Kidney (tissue), 14 donors: ENCODE measurements around the gene PARVG. TPM values are rescaled to one million over a fixed set of nuclear protein-coding genes. Genes with fewer than 3 reads are reported as not detected.

Experiments used
- DNase-seq, 5 donors: peaks; one replicate each; pipeline ENCODE4 v3.0.0-alpha.2; 2013 to 2020
- FAIRE-seq: peaks from 2 replicates; lab custom pipeline; 2012; peaks lifted over from hg19 to GRCh38; lab: Jason Lieb, UNC
- H3K27ac ChIP-seq, 2 donors: one replicate each; pipeline ENCODE4 v1.7.0; 2013; ENCODE audit warnings: low read depth in 2 of 2, low read length in 2 of 2, inconsistent platforms in 1 of 2
- H3K27me3 ChIP-seq: one replicate; pipeline ENCODE4 v1.7.1; 2013; ENCODE audit warnings: low read length, inconsistent platforms; ENCODE audit not compliant: control insufficient read depth, insufficient read depth
- H3K36me3 ChIP-seq, 3 donors: one replicate each; pipeline versions ENCODE4 v1.7.0 to v1.7.1; 2013; ENCODE audit warnings: low read length in 3 of 3, control low read depth in 1 of 3, inconsistent platforms in 1 of 3; ENCODE audit not compliant: insufficient read depth in 3 of 3, control insufficient read depth in 2 of 3
- H3K4me1 ChIP-seq, 3 donors: one replicate each; pipeline versions ENCODE4 v1.7.0 to v1.7.1; 2013; ENCODE audit warnings: low read length in 3 of 3, inconsistent platforms in 1 of 3, low read depth in 1 of 3; ENCODE audit not compliant: control insufficient read depth in 2 of 3, insufficient read depth in 2 of 3
- H3K4me3 ChIP-seq, 3 donors: one replicate each; pipeline versions ENCODE4 v1.7.0 to v1.8.1; 2013; ENCODE audit warnings: low read length in 3 of 3, control low read depth in 1 of 3, inconsistent platforms in 1 of 3
- H3K9ac ChIP-seq, 3 donors: one replicate each; pipeline versions ENCODE4 v1.7.0 to v1.7.1; 2013; ENCODE audit warnings: low read length in 3 of 3, control low read depth in 1 of 3, inconsistent platforms in 1 of 3
- H3K9me3 ChIP-seq, 3 donors: one replicate each; pipeline versions ENCODE4 v1.7.0 to v1.7.1; 2013; ENCODE audit warnings: low read length in 3 of 3, control low read depth in 1 of 3, inconsistent platforms in 1 of 3; ENCODE audit not compliant: control insufficient read depth in 2 of 3, insufficient read depth in 1 of 3
- CTCF ChIP-seq: IDR thresholded peaks from 3 replicates; pipeline ENCODE4 v1.5.1; 2012; ENCODE audit warnings: mild to moderate bottlenecking, moderate library complexity, borderline replicate concordance; ENCODE audit not compliant: insufficient read depth; ENCODE audit errors: extremely low read depth
- intact Hi-C: fragments of 100-400 bp; cut with DNase I; formaldehyde crosslinking; loops from one replicate; pipeline ENCODE4 v1.11.1; 2022
- polyA plus RNA-seq: library from polyadenylated mRNA; stranded (reverse); fragments of 350-450 nt; fragmentation: Illumina TruSeq; extraction: RNeasy Lipid Tissue Mini Kit (QIAGEN cat#74804); gene quantifications from one replicate; pipeline ENCODE4 v1.2.3, GENCODE V29; 2014; ENCODE audit warnings: low read depth, low replicate concordance; ENCODE audit not compliant: insufficient read depth
- total RNA-seq: library from RNA; stranded (reverse); fragmentation: NEBNext Ultra II Directional; extraction: Animal tissue kit (Norgen Biotek cat#: 25700); gene quantifications from one replicate; pipeline ENCODE4 v1.2.1, GENCODE V29; 2021
- donor health status: control.
- donor health status: control.
- donor health status: control.
- donor health status: control.
- donor health status: control.
- donor health status: DM: yes; HTN: yes; CAD: no.
- donor health status: Normal renal cell carcinoma (clear cell type).

The PARVG gene
- total and polyA plus RNA-seq, 2 donors from 2014 or later = 2.5 to 20.9 TPM

GRCh38 chr22:44192098-44192815 lies 11.5 kb downstream of the PARVG start:
- FAIRE-seq = no peak
- Histone ChIP-seq H3K9me3 (no peaks in the 10 kb centered on the region), H3K36me3 (no peaks in the 10 kb centered on the region), H3K4me1 (no peaks in the 10 kb centered on the region), H3K27me3 (no peaks in the 10 kb centered on the region), H3K27ac (no peak overlapping the region), H3K9ac (no peak overlapping the region), H3K4me3 (no peak overlapping the region)
- TF ChIP-seq CTCF = no peak
- intact Hi-C loops = no loop called here
- DNase-seq = peak in 3 of 5 donors; percentile 14 to 73 (median 24)

- no peaks in the 10 kb centered on the region for H3K4me1 ChIP-seq
- no peak overlapping the region for H3K4me3 ChIP-seq
- DNase-seq (peak in 2 of 5 donors; percentile 12 to 61), FAIRE-seq (no peak)
- no peaks in the 10 kb centered on the region for H3K36me3 ChIP-seq
- no peak overlapping the region for H3K27ac ChIP-seq
- no peak overlapping the region for H3K9ac ChIP-seq
- no peak for TF ChIP-seq CTCF
- no peaks in the 10 kb centered on the region for H3K9me3 ChIP-seq
- H3K27me3 ChIP-seq = no peaks in the 10 kb centered on the region
- intact Hi-C loops = no loop called here
These were observed 12.2 kb downstream of the PARVG start for GRCh38 chr22:44192816-44193534.

- Histone ChIP-seq H3K9me3 (no peaks in the 10 kb centered on the region), H3K36me3 (no peaks in the 10 kb centered on the region), H3K9ac (no peak overlapping the region), H3K27me3 (no peaks in the 10 kb centered on the region), H3K4me1 (no peaks in the 10 kb centered on the region), H3K4me3 (no peak overlapping the region), H3K27ac (no peak overlapping the region)
- intact Hi-C loops = no loop called here
- DNase-seq (no peak), FAIRE-seq (no peak)
- no peak for TF ChIP-seq CTCF
These were observed 12.8 kb downstream of the PARVG start for GRCh38 chr22:44193535-44193891.
